PFSK-1 (cell line): Measurements from ENCODE around the gene ATAT1.

Source experiments
- FOXP2 ChIP-seq: optimal IDR thresholded peaks from 2 replicates; pipeline ENCODE3; 2011; ENCODE audit warnings: borderline replicate concordance, control low read depth, inconsistent platforms; ENCODE audit not compliant: insufficient read depth; ENCODE audit errors: extremely low read length, extremely low read depth
- POLR2AphosphoS5 ChIP-seq: IDR thresholded peaks from 2 replicates; pipeline ENCODE4 v1.6.1; 2012; ENCODE audit warnings: low read depth, mild to moderate bottlenecking, control low read depth, low read length, moderate library complexity
- REST ChIP-seq, 2 experiments: IDR thresholded peaks; 2 replicates each; pipeline versions ENCODE4 v1.6.1 to v1.8.0; 2011 to 2012; ENCODE audit warnings: low read depth in 2 of 2, low read length in 2 of 2, control low read depth in 1 of 2, inconsistent platforms in 1 of 2, mild to moderate bottlenecking in 1 of 2, moderate library complexity in 1 of 2; ENCODE audit not compliant: insufficient read depth in 1 of 2
- SIN3A ChIP-seq: IDR thresholded peaks from 2 replicates; pipeline ENCODE4 v1.6.1; 2012; ENCODE audit warnings: mild to moderate bottlenecking, low read length, moderate library complexity, borderline replicate concordance; ENCODE audit not compliant: insufficient read depth
- TAF1 ChIP-seq: IDR thresholded peaks from 2 replicates; pipeline ENCODE4 v1.6.1; 2012; ENCODE audit warnings: low read length, control low read depth, borderline replicate concordance; ENCODE audit not compliant: insufficient read depth

Gene ATAT1

GRCh38 chr6:30617565-30618269 lies 9.0 kb upstream of the ATAT1 start, which contains the start of gene MRPS18B:
Gene MRPS18B (plus strand): TSS chr6:30617840. CDS start chr6:30617866, 26 bp downstream.
- TF ChIP-seq TAF1: peak; percentile 98
- TF ChIP-seq SIN3A: 0 out of 2 replicates have a peak, but pooled peaks have one; percentile 79
- peak; percentile 81 for TF ChIP-seq POLR2AphosphoS5
- peak; percentile 26 for TF ChIP-seq FOXP2
- TF ChIP-seq REST (IDR thresholded peaks at IDR 0.05; ENCODE audit: insufficient read depth in 1 of 2, low read depth in 2 of 2, low read length in 2 of 2): peak; percentile 26 to 54; a peak in 2 of 4 replicates

- no peak for TF ChIP-seq SIN3A
- TF ChIP-seq POLR2AphosphoS5: no peak; the same call in 1 of the 2 replicates
- no peak for TF ChIP-seq TAF1
- no peak for TF ChIP-seq FOXP2
- no peak for TF ChIP-seq REST (IDR thresholded peaks at IDR 0.05; ENCODE audit: insufficient read depth in 1 of 2, low read depth in 2 of 2, low read length in 2 of 2)
Measured at GRCh38 chr6:30618270-30618797, 8.3 kb upstream of the ATAT1 start.

GRCh38 chr6:30619561-30619960 lies 7.1 kb upstream of the ATAT1 start:
- TF ChIP-seq SIN3A (no peak), POLR2AphosphoS5 (no peak), FOXP2 (no peak), TAF1 (no peak), REST (IDR thresholded peaks at IDR 0.05; ENCODE audit: insufficient read depth in 1 of 2, low read depth in 2 of 2, low read length in 2 of 2) (no peak)

DNA sequence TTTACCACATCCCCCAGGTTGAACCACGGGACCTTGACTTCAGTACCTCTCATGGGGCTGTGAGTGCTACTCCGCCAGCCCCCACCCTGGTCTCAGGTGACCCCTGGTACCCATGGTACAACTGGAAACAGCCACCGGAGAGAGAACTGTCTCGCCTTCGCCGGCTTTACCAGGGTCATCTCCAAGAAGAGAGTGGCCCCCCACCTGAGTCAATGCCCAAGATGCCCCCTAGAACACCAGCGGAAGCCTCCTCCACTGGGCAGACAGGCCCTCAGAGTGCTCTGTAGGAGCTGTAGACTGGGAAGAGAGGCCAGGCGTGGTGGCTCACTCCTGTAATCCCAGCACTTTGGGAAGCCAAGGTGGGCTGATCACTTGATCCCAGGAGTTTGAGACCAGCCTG lies 1.2 kb upstream of the ATAT1 start:
- no peak for TF ChIP-seq SIN3A
- no peak for TF ChIP-seq POLR2AphosphoS5
- no peak for TF ChIP-seq TAF1
- no peak for TF ChIP-seq FOXP2
- no peak for TF ChIP-seq REST (IDR thresholded peaks at IDR 0.05; ENCODE audit: insufficient read depth in 1 of 2, low read depth in 2 of 2, low read length in 2 of 2)
